Measurements from ENCODE around the gene NCS1. TPM values are rescaled to one million over a fixed set of nuclear protein-coding genes. Genes with fewer than 3 reads are reported as not detected.
A peak's percentile ranks its signal among the peaks of the same experiment; 100 is the strongest.

NCS1 gene
- total RNA-seq, 4 donors from 2014 or later, result 11.6 to 32.5 (median 24.3) TPM

- Histone ChIP-seq H3K4me1 (peaks cover 13% of the 10 kb centered on the region), H3K27me3 (no peaks in the 10 kb centered on the region), H3K27ac (no peak overlapping the region), H3K36me3 (no peaks in the 10 kb centered on the region), H3K9me3 (no peaks in the 10 kb centered on the region), H3K4me3 (no peak overlapping the region)
- WGBS, result 83% methylated on average over 10 of the region's 13 CpGs
- DNase-seq (ENCODE audit: low spot score in 2 of 2), result peak in 1 of 2 donors; percentile 51
- no peak for TF ChIP-seq POLR2A (IDR thresholded peaks at IDR 0.05)
- no peak for TF ChIP-seq EP300 (IDR thresholded peaks at IDR 0.05)
- TF ChIP-seq CTCF (IDR thresholded peaks at IDR 0.05), result no peak
- no peak for TF ChIP-seq POLR2AphosphoS5 (IDR thresholded peaks at IDR 0.05)
These were observed 72.5 kb downstream of the NCS1 start for GRCh38 chr9:130244548-130245165.

- Histone ChIP-seq H3K4me1 (peaks cover 10% of the 10 kb centered on the region), H3K27me3 (no peaks in the 10 kb centered on the region), H3K9me3 (no peaks in the 10 kb centered on the region), H3K27ac (no peak overlapping the region), H3K4me3 (no peak overlapping the region), H3K36me3 (no peaks in the 10 kb centered on the region)
- TF ChIP-seq POLR2A (IDR thresholded peaks at IDR 0.05) (no peak), EP300 (IDR thresholded peaks at IDR 0.05) (no peak), CTCF (IDR thresholded peaks at IDR 0.05) (no peak)
- 94% methylated on average over 11 of the region's 11 CpGs for WGBS
- peak in 1 of 2 donors; percentile 10 for DNase-seq (ENCODE audit: low spot score in 2 of 2)
These were observed 73.3 kb downstream of the NCS1 start for GRCh38 chr9:130245474-130245873.

GRCh38 chr9:130246126-130246525 is 73.9 kb downstream of the NCS1 start:
- Histone ChIP-seq H3K4me1 (peaks cover 10% of the 10 kb centered on the region), H3K27ac (no peak overlapping the region), H3K27me3 (no peaks in the 10 kb centered on the region), H3K9me3 (no peaks in the 10 kb centered on the region), H3K36me3 (no peaks in the 10 kb centered on the region), H3K4me3 (no peak overlapping the region)
- no peak for TF ChIP-seq EP300 (IDR thresholded peaks at IDR 0.05)
- no peak for TF ChIP-seq CTCF (IDR thresholded peaks at IDR 0.05)
- TF ChIP-seq POLR2A (IDR thresholded peaks at IDR 0.05), result no peak
- no peak for TF ChIP-seq POLR2AphosphoS5 (IDR thresholded peaks at IDR 0.05)
- 88% methylated on average over 3 of the region's 3 CpGs for WGBS
- peak in 1 of 2 donors; percentile 22 for DNase-seq (ENCODE audit: low spot score in 2 of 2)

- H3K27me3 ChIP-seq, result no peaks in the 10 kb centered on the region
- H3K36me3 ChIP-seq, result no peaks in the 10 kb centered on the region
- DNase-seq (ENCODE audit: low spot score in 2 of 2), result peak in 1 of 2 donors; percentile 15
- H3K4me3 ChIP-seq, result no peak overlapping the region
- no peak overlapping the region for H3K27ac ChIP-seq
- H3K4me1 ChIP-seq, result peaks cover 6% of the 10 kb centered on the region
- no peak for TF ChIP-seq CTCF (IDR thresholded peaks at IDR 0.05)
- no peak for TF ChIP-seq EP300 (IDR thresholded peaks at IDR 0.05)
- TF ChIP-seq POLR2AphosphoS5 (IDR thresholded peaks at IDR 0.05), result no peak
- no peak for TF ChIP-seq POLR2A (IDR thresholded peaks at IDR 0.05)
- WGBS, result 64% methylated on average over 23 of the region's 23 CpGs
- H3K9me3 ChIP-seq, result no peaks in the 10 kb centered on the region
These were observed 82.8 kb downstream of the NCS1 start for GRCh38 chr9:130254747-130255630.

- TF ChIP-seq POLR2A (IDR thresholded peaks at IDR 0.05), result no peak
- no peak for TF ChIP-seq EP300 (IDR thresholded peaks at IDR 0.05)
- no peak for TF ChIP-seq CTCF (IDR thresholded peaks at IDR 0.05)
- no peak for TF ChIP-seq POLR2AphosphoS5 (IDR thresholded peaks at IDR 0.05)
- DNase-seq (ENCODE audit: low spot score in 2 of 2), result peak; percentile 6 to 21
- peaks cover 6% of the 10 kb centered on the region for H3K4me1 ChIP-seq
- H3K27ac ChIP-seq, result no peak overlapping the region
- no peak overlapping the region for H3K4me3 ChIP-seq
- no peaks in the 10 kb centered on the region for H3K27me3 ChIP-seq
- 74% methylated on average over 5 of the region's 5 CpGs for WGBS
- H3K9me3 ChIP-seq, result no peaks in the 10 kb centered on the region
- no peaks in the 10 kb centered on the region for H3K36me3 ChIP-seq
These were observed 83.5 kb downstream of the NCS1 start for GRCh38 chr9:130255631-130256134.
